PC-3 (cell line): ENCODE results near the gene PUM2. TPM values are rescaled to one million over a fixed set of nuclear protein-coding genes. Genes with fewer than 3 reads are reported as not detected.

ENCODE experiments used
- ATAC-seq: fragments of 200-7000 bp; cut with Tn5 transposase; 2 replicates; pipeline ENCODE4 v1.9.1; 2020; ENCODE audit warnings: mild to moderate bottlenecking, moderate library complexity
- BruUV-seq: library from RNA; stranded (reverse); fragments of 400-500 nt; replicated peaks from 2 replicates; lab custom pipeline; 2021; lab: Mats Ljungman, UMichigan
- CTCF ChIA-PET: fragments of 300-600 bp; sonication (Branson Sonifier 250); formaldehyde crosslinking; loops from one replicate; lab custom pipeline; 2022; ENCODE audit warnings: antibody characterized with exemption; lab: Charles Lee
- POLR2A ChIA-PET: fragments of 300-600 bp; sonication (Branson Sonifier 250); formaldehyde crosslinking; loops from one replicate; lab custom pipeline; 2022; ENCODE audit warnings: antibody characterized with exemption; ENCODE audit not compliant: unreplicated experiment; lab: Charles Lee
- DNase-seq: peaks from one replicate; pipeline ENCODE4 v3.0.0-alpha.2; 2015
- H2AFZ ChIP-seq: fragments of 300-600 bp; sonication (generic); 2 replicates; pipeline ENCODE4 v1.6.0; 2016; ENCODE audit warnings: antibody characterized with exemption, low read length
- H3F3A ChIP-seq: fragments of 300-600 bp; sonication (generic); one replicate; pipeline ENCODE4 v1.6.0; 2017; ENCODE audit warnings: antibody characterized with exemption, low read length, control low read depth, mild to moderate bottlenecking; ENCODE audit not compliant: unreplicated experiment
- H3K27ac ChIP-seq: fragments of 300-600 bp; sonication (generic); 2 replicates; pipeline ENCODE4 v1.5.1; 2016; ENCODE audit warnings: mild to moderate bottlenecking, low read length
- H3K27me3 ChIP-seq: fragments of 300-600 bp; sonication (generic); 2 replicates; pipeline ENCODE4 v1.6.1; 2016; ENCODE audit warnings: low read length, mixed read lengths
- H3K36me3 ChIP-seq: fragments of 300-600 bp; sonication (generic); 2 replicates; pipeline ENCODE4 v1.6.1; 2016; ENCODE audit warnings: low read depth, mixed run types, low read length, mixed read lengths
- H3K4me1 ChIP-seq: fragments of 300-600 bp; sonication (generic); 2 replicates; pipeline ENCODE4 v1.5.1; 2016; ENCODE audit warnings: low read length; ENCODE audit not compliant: insufficient read depth
- H3K4me2 ChIP-seq: fragments of 300-600 bp; sonication (generic); 2 replicates; pipeline ENCODE4 v1.6.0; 2016; ENCODE audit warnings: low read length
- H3K4me3 ChIP-seq: fragments of 300-600 bp; sonication (generic); 2 replicates; pipeline ENCODE4 v1.5.1; 2016; ENCODE audit warnings: mild to moderate bottlenecking, low read length, mixed read lengths
- H3K79me2 ChIP-seq: fragments of 300-600 bp; sonication (generic); 2 replicates; pipeline ENCODE4 v1.6.1; 2017; ENCODE audit warnings: low read length, mixed read lengths
- H3K9ac ChIP-seq: fragments of 300-600 bp; sonication (generic); 2 replicates; pipeline ENCODE4 v1.6.0; 2016; ENCODE audit warnings: mild to moderate bottlenecking, low read length
- H3K9me2 ChIP-seq: fragments of 300-600 bp; sonication (generic); replicated peaks from 2 replicates; pipeline ENCODE4 v1.6.1; 2016; ENCODE audit warnings: mixed run types, low read length, mixed read lengths
- H3K9me3 ChIP-seq: fragments of 300-600 bp; sonication (generic); 2 replicates; pipeline ENCODE4 v1.6.1; 2016; ENCODE audit warnings: low read length, mixed read lengths
- H4K20me1 ChIP-seq: fragments of 300-600 bp; sonication (generic); 2 replicates; pipeline ENCODE4 v1.6.1; 2016; ENCODE audit warnings: low read length, mixed read lengths
- EZH2 ChIP-seq: fragments of 300-600 bp; sonication (generic); IDR thresholded peaks from one replicate; pipeline ENCODE4 v1.6.1; 2017; ENCODE audit warnings: antibody characterized with exemption, mild to moderate bottlenecking, low read length; ENCODE audit not compliant: unreplicated experiment
- EZH2phosphoT487 ChIP-seq: fragments of 300-600 bp; sonication (generic); IDR thresholded peaks from 2 replicates; pipeline ENCODE4 v1.6.1; 2018; ENCODE audit warnings: mild to moderate bottlenecking, antibody characterized with exemption, low read length, borderline replicate concordance
- intact Hi-C: fragments of 100-400 bp; cut with micrococcal nuclease; formaldehyde crosslinking; loops from 2 replicates; pipeline ENCODE4 v1.9.0; 2023
- total RNA-seq: library from RNA; depleted of rRNA; stranded (reverse); fragments of >200 nt; gene quantifications from 2 replicates; pipeline ENCODE4 v1.2.3, GENCODE V29; 2014
- TF ChIP-seq, protein P1 (sequence below): fragments of 300-600 bp; sonication (generic); conservative IDR thresholded peaks from 2 replicates; pipeline ENCODE4 v1.5.1; 2017; ENCODE audit warnings: antibody characterized with exemption, low read depth, mild to moderate bottlenecking, low read length

PUM2 gene
- total RNA-seq, 1 experiment from 2014 or later = 14.9 TPM

GRCh38 chr2:20205069-20205468 is 145.6 kb downstream of the PUM2 start:
- no TSS peak for BruUV-seq
- Histone ChIP-seq H2AFZ (no peak overlapping the region), H3K36me3 (peaks cover 44% of the 10 kb centered on the region), H4K20me1 (peaks cover 28% of the 10 kb centered on the region; the same call in 1 of the 2 replicates), H3K4me1 (no peaks in the 10 kb centered on the region), H3K4me3 (no peak overlapping the region), H3K9me3 (no peaks in the 10 kb centered on the region), H3K9ac (no peak overlapping the region), H3K27ac (no peak overlapping the region), H3K9me2 (no peaks in the 10 kb centered on the region), H3K27me3 (no peaks in the 10 kb centered on the region), H3F3A (no peaks in the 10 kb centered on the region), H3K79me2 (peaks cover 44% of the 10 kb centered on the region), H3K4me2 (no peak overlapping the region)
- DNase-seq (no peak), ATAC-seq (no peak)
- ChIA-PET CTCF (interaction anchor here (0.7 kb wide), 1 partner anchor 25 kb away, joined by 3 read pairs; no protein-coding TSS in a partner anchor), POLR2A (interaction anchor here (0.6 to 0.9 kb wide), 2 partner anchors 8 to 20 kb away, joined by 3 to 4 read pairs; partner anchors contain the start of gene SDC1)
- intact Hi-C loops = no loop called here
- TF ChIP-seq EZH2phosphoT487 (no peak), EZH2 (no peak)
- TF ChIP-seq, protein P1, sequence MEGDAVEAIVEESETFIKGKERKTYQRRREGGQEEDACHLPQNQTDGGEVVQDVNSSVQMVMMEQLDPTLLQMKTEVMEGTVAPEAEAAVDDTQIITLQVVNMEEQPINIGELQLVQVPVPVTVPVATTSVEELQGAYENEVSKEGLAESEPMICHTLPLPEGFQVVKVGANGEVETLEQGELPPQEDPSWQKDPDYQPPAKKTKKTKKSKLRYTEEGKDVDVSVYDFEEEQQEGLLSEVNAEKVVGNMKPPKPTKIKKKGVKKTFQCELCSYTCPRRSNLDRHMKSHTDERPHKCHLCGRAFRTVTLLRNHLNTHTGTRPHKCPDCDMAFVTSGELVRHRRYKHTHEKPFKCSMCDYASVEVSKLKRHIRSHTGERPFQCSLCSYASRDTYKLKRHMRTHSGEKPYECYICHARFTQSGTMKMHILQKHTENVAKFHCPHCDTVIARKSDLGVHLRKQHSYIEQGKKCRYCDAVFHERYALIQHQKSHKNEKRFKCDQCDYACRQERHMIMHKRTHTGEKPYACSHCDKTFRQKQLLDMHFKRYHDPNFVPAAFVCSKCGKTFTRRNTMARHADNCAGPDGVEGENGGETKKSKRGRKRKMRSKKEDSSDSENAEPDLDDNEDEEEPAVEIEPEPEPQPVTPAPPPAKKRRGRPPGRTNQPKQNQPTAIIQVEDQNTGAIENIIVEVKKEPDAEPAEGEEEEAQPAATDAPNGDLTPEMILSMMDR = no peak

- no peak overlapping the region for H3K27ac ChIP-seq
- ATAC-seq (no peak), DNase-seq (no peak)
- H3K4me3 ChIP-seq = no peak overlapping the region
- CTCF ChIA-PET = no interaction called here
- H3K9ac ChIP-seq = no peak overlapping the region
- intact Hi-C loops = no loop called here
- H2AFZ ChIP-seq = no peak overlapping the region
- no peaks in the 10 kb centered on the region for H3K9me2 ChIP-seq
- BruUV-seq = no TSS peak
- H3K79me2 ChIP-seq = peaks cover 30% of the 10 kb centered on the region
- peaks cover 20% of the 10 kb centered on the region; the same call in 1 of the 2 replicates for H4K20me1 ChIP-seq
- peaks cover 41% of the 10 kb centered on the region for H3K36me3 ChIP-seq
- H3K4me1 ChIP-seq = no peaks in the 10 kb centered on the region
- H3F3A ChIP-seq = no peaks in the 10 kb centered on the region
- no peaks in the 10 kb centered on the region for H3K9me3 ChIP-seq
- H3K4me2 ChIP-seq = no peak overlapping the region
- TF ChIP-seq EZH2 (no peak), EZH2phosphoT487 (no peak)
- TF ChIP-seq, protein P1 = no peak
- POLR2A ChIA-PET = no interaction called here
- H3K27me3 ChIP-seq = no peaks in the 10 kb centered on the region
These were observed 147.0 kb downstream of the PUM2 start for GRCh38 chr2:20203521-20204225.

- H2AFZ ChIP-seq = no peak overlapping the region
- H3K27ac ChIP-seq = no peak overlapping the region
- intact Hi-C loops = no loop called here
- H3K4me2 ChIP-seq = no peak overlapping the region
- no peak overlapping the region for H3K9ac ChIP-seq
- ATAC-seq (no peak), DNase-seq (no peak)
- H3F3A ChIP-seq = no peaks in the 10 kb centered on the region
- H3K27me3 ChIP-seq = no peaks in the 10 kb centered on the region
- H4K20me1 ChIP-seq = peaks cover 15% of the 10 kb centered on the region; the same call in 1 of the 2 replicates
- no peak overlapping the region for H3K4me3 ChIP-seq
- no peaks in the 10 kb centered on the region for H3K9me3 ChIP-seq
- ChIA-PET CTCF (no interaction called here), POLR2A (no interaction called here)
- peaks cover 24% of the 10 kb centered on the region for H3K79me2 ChIP-seq
- H3K4me1 ChIP-seq = no peaks in the 10 kb centered on the region
- BruUV-seq = no TSS peak
- no peaks in the 10 kb centered on the region for H3K9me2 ChIP-seq
- H3K36me3 ChIP-seq = peaks cover 41% of the 10 kb centered on the region
- TF ChIP-seq, protein P1 = no peak
These were observed 147.6 kb downstream of the PUM2 start for GRCh38 chr2:20203072-20203471.
